WTC11 (cell line): ENCODE results near the gene EFCC1. TPM values are rescaled to one million over a fixed set of nuclear protein-coding genes. Genes with fewer than 3 reads are reported as not detected.

Source experiments
- ATAC-seq: fragments of 200-7000 bp; cut with Tn5 transposase; 2 replicates; pipeline ENCODE4 v1.10.0; 2021; ENCODE audit warnings: mild to moderate bottlenecking, moderate library complexity
- CTCF ChIA-PET: fragments of 300-600 bp; sonication (Branson Sonifier 250); formaldehyde crosslinking; loops from one replicate; lab custom pipeline; 2021; ENCODE audit warnings: antibody characterized with exemption; lab: Charles Lee
- POLR2A ChIA-PET: fragments of 350-600 bp; sonication (Branson Sonifier 250); formaldehyde crosslinking; loops from one replicate; lab custom pipeline; 2021; ENCODE audit warnings: antibody characterized with exemption; lab: Charles Lee
- DNase-seq: peaks from one replicate; pipeline ENCODE4 v3.0.0; 2021; ENCODE audit warnings: low spot score
- H3K27ac Mint-ChIP-seq: 2 replicates; pipeline ENCODE4 v1.8.0; 2021; ENCODE audit warnings: mixed read lengths
- H3K27me3 Mint-ChIP-seq: 2 replicates; pipeline ENCODE4 v1.8.0; 2021; ENCODE audit warnings: low read depth, mild to moderate bottlenecking, moderate library complexity, mixed read lengths
- H3K36me3 Mint-ChIP-seq: 2 replicates; pipeline ENCODE4 v1.8.0; 2021; ENCODE audit warnings: mixed read lengths
- H3K4me1 Mint-ChIP-seq: 2 replicates; pipeline ENCODE4 v1.8.0; 2022; ENCODE audit warnings: mixed read lengths
- H3K4me3 Mint-ChIP-seq: 2 replicates; pipeline ENCODE4 v1.8.0; 2021; ENCODE audit warnings: mild to moderate bottlenecking, moderate library complexity, mixed read lengths
- H3K9me3 Mint-ChIP-seq: 2 replicates; pipeline ENCODE4 v1.8.0; 2021; ENCODE audit warnings: mixed read lengths
- ARID4B ChIP-seq: sonication (generic); formaldehyde crosslinking; IDR thresholded peaks from 2 replicates; pipeline ENCODE4 v1.8.0; 2023; ENCODE audit warnings: missing genetic modification reagents, mild to moderate bottlenecking, borderline replicate concordance
- ATF2 ChIP-seq: sonication (generic); formaldehyde crosslinking; IDR thresholded peaks from 2 replicates; pipeline ENCODE4 v1.8.1; 2022; ENCODE audit warnings: low read depth, missing genetic modification reagents, borderline replicate concordance
- ATF3 ChIP-seq: sonication (generic); formaldehyde crosslinking; conservative IDR thresholded peaks from 2 replicates; pipeline ENCODE4 v1.8.1; 2022; ENCODE audit warnings: mild to moderate bottlenecking, missing genetic modification reagents
- CREM ChIP-seq: sonication (generic); formaldehyde crosslinking; IDR thresholded peaks from 2 replicates; pipeline ENCODE4 v1.8.1; 2022; ENCODE audit warnings: mild to moderate bottlenecking, missing genetic modification reagents, moderate library complexity
- CTCF ChIP-seq: fragments of 200-600 bp; IDR thresholded peaks from 2 replicates; pipeline ENCODE4 v1.8.0; 2022; ENCODE audit warnings: antibody characterized with exemption
- E2F5 ChIP-seq: sonication (generic); formaldehyde crosslinking; IDR thresholded peaks from 2 replicates; pipeline ENCODE4 v1.8.1; 2022; ENCODE audit warnings: mild to moderate bottlenecking, moderate library complexity, missing genetic modification reagents
- EMX1 ChIP-seq: fragments of 250-450 bp; sonication (Bioruptor Pico); IDR thresholded peaks from 2 replicates; pipeline ENCODE4 v1.8.0; 2021; ENCODE audit warnings: mild to moderate bottlenecking
- ESRRA ChIP-seq: sonication (generic); formaldehyde crosslinking; IDR thresholded peaks from 2 replicates; pipeline ENCODE4 v1.8.1; 2022; ENCODE audit warnings: mild to moderate bottlenecking, missing genetic modification reagents, borderline replicate concordance
- ETV6 ChIP-seq: sonication (generic); formaldehyde crosslinking; IDR thresholded peaks from 2 replicates; pipeline ENCODE4 v1.8.1; 2022; ENCODE audit warnings: mild to moderate bottlenecking, missing genetic modification reagents
- FOXP1 ChIP-seq: sonication (generic); formaldehyde crosslinking; IDR thresholded peaks from 2 replicates; pipeline ENCODE4 v1.8.0; 2022; ENCODE audit warnings: missing genetic modification reagents, mild to moderate bottlenecking, moderate library complexity, borderline replicate concordance
- FOXP4 ChIP-seq: sonication (generic); formaldehyde crosslinking; IDR thresholded peaks from 2 replicates; pipeline ENCODE4 v1.8.0; 2022; ENCODE audit warnings: mild to moderate bottlenecking, missing genetic modification reagents
- KAT7 ChIP-seq: sonication (generic); formaldehyde crosslinking; IDR thresholded peaks from 2 replicates; pipeline ENCODE4 v1.8.1; 2023; ENCODE audit warnings: missing genetic modification reagents, mild to moderate bottlenecking, borderline replicate concordance
- NFATC4 ChIP-seq: fragments of 250-450 bp; sonication (Bioruptor Pico); IDR thresholded peaks from 2 replicates; pipeline ENCODE4 v1.9.0; 2021; ENCODE audit warnings: mild to moderate bottlenecking
- SOX15 ChIP-seq: fragments of 250-450 bp; sonication (Bioruptor Pico); IDR thresholded peaks from 2 replicates; pipeline ENCODE4 v1.9.0; 2021; ENCODE audit warnings: mild to moderate bottlenecking
- USF2 ChIP-seq: sonication (generic); formaldehyde crosslinking; IDR thresholded peaks from 2 replicates; pipeline ENCODE4 v1.8.1; 2023; ENCODE audit warnings: mild to moderate bottlenecking, missing genetic modification reagents, moderate library complexity
- ZMAT4 ChIP-seq: fragments of 250-450 bp; sonication (Bioruptor Pico); IDR thresholded peaks from 2 replicates; pipeline ENCODE4 v1.9.0; 2021; ENCODE audit warnings: mild to moderate bottlenecking
- ZNF232 ChIP-seq: sonication (generic); formaldehyde crosslinking; IDR thresholded peaks from 2 replicates; pipeline ENCODE4 v1.8.0; 2022; ENCODE audit warnings: mild to moderate bottlenecking, missing genetic modification reagents
- ZNF416 ChIP-seq: fragments of 250-450 bp; sonication (Bioruptor Pico); IDR thresholded peaks from 2 replicates; pipeline ENCODE4 v1.9.0; 2021; ENCODE audit warnings: mild to moderate bottlenecking, inconsistent platforms
- total RNA-seq: library from RNA; stranded (reverse); gene quantifications from 3 replicates; pipeline ENCODE4 v1.2.3, GENCODE V29; 2021

EFCC1 gene
- total RNA-seq, 1 experiment from 2014 or later, result 0.31 TPM

- TF ChIP-seq ARID4B (no peak), SOX15 (no peak), ZNF232 (CRISPR knock-in tag) (no peak), KAT7 (CRISPR knock-in tag) (no peak), ZNF416 (no peak), ATF3 (CRISPR knock-in tag) (no peak), ZMAT4 (no peak), FOXP4 (CRISPR knock-in tag) (no peak), ETV6 (CRISPR knock-in tag) (no peak)
These were observed 17.6 kb upstream of the EFCC1 start (continued) for GRCh38 chr3:128983293-128984069.

- H3K9me3 Mint-ChIP-seq, result no peaks in the 10 kb centered on the region
- DNase-seq (no peak), ATAC-seq (no peak)
- H3K27me3 Mint-ChIP-seq, result peaks cover 2% of the 10 kb centered on the region; the same call in 1 of the 2 replicates
- H3K4me3 Mint-ChIP-seq, result no peak overlapping the region
- POLR2A ChIA-PET, result no interaction called here
- TF ChIP-seq ATF2 (CRISPR knock-in tag) (no peak), CTCF (no peak), FOXP1 (CRISPR knock-in tag) (no peak), E2F5 (CRISPR knock-in tag) (no peak), CREM (CRISPR knock-in tag) (no peak), NFATC4 (no peak), ARID4B (no peak), EMX1 (no peak), USF2 (CRISPR knock-in tag) (no peak), ESRRA (CRISPR knock-in tag) (no peak)
- H3K4me1 Mint-ChIP-seq, result peaks cover 7% of the 10 kb centered on the region
- H3K27ac Mint-ChIP-seq, result no peak overlapping the region
- CTCF ChIA-PET, result interaction anchor here (1.1 to 7.3 kb wide), 2 partner anchors 14 kb away, joined by 4 to 38 read pairs; no protein-coding TSS in a partner anchor
- H3K36me3 Mint-ChIP-seq, result no peaks in the 10 kb centered on the region
These were observed 16.5 kb upstream of the EFCC1 start for GRCh38 chr3:128984596-128984995.
